H9 (cell line): ENCODE results near the gene TFAM. TPM values are rescaled to one million over a fixed set of nuclear protein-coding genes. Genes with fewer than 3 reads are reported as not detected.

Experiments
- DNase-seq: peaks from one replicate; pipeline ENCODE4 v3.0.0-alpha.2; 2017
- H2AFZ ChIP-seq: one replicate; pipeline ENCODE4 v1.6.1; 2013; ENCODE audit warnings: mild to moderate bottlenecking, low read length, control low read depth, moderate library complexity
- H2AK5ac ChIP-seq: 2 replicates; pipeline ENCODE4 v1.6.1; 2013; ENCODE audit warnings: low read length, control low read depth, mixed read lengths; ENCODE audit not compliant: insufficient read length
- H2BK120ac ChIP-seq: one replicate; pipeline ENCODE4 v1.6.1; 2013; ENCODE audit warnings: low read depth, mild to moderate bottlenecking, low read length, control low read depth, inconsistent platforms; ENCODE audit not compliant: poor library complexity, severe bottlenecking
- H2BK12ac ChIP-seq: 2 replicates; pipeline ENCODE4 v1.6.1; 2013; ENCODE audit warnings: low read length, control low read depth, mixed read lengths, low read depth; ENCODE audit not compliant: insufficient read length
- H2BK15ac ChIP-seq: 2 replicates; pipeline ENCODE4 v1.6.1; 2013; ENCODE audit warnings: low read depth, low read length, control low read depth
- H2BK20ac ChIP-seq: one replicate; pipeline ENCODE4 v1.6.1; 2013; ENCODE audit warnings: low read depth, mild to moderate bottlenecking, low read length, control low read depth, inconsistent platforms; ENCODE audit not compliant: poor library complexity, severe bottlenecking
- H2BK5ac ChIP-seq: 2 replicates; pipeline ENCODE4 v1.6.1; 2013; ENCODE audit warnings: low read length, control low read depth, mixed read lengths; ENCODE audit not compliant: insufficient read length
- H3K14ac ChIP-seq: 2 replicates; pipeline ENCODE4 v1.6.1; 2013; ENCODE audit warnings: low read length, control low read depth; ENCODE audit not compliant: insufficient read depth
- H3K18ac ChIP-seq: 2 replicates; pipeline ENCODE4 v1.6.1; 2013; ENCODE audit warnings: low read depth, mild to moderate bottlenecking, mixed read lengths, low read length, control low read depth; ENCODE audit not compliant: insufficient read length
- H3K23ac ChIP-seq: 2 replicates; pipeline ENCODE4 v1.6.1; 2013; ENCODE audit warnings: low read length, control low read depth, mixed read lengths, low read depth; ENCODE audit not compliant: insufficient read length
- H3K23me2 ChIP-seq: 2 replicates; pipeline ENCODE4 v1.6.1; 2013; ENCODE audit warnings: low read depth, mild to moderate bottlenecking, mixed read lengths, low read length, control low read depth; ENCODE audit not compliant: insufficient read length, poor library complexity, severe bottlenecking
- H3K27ac ChIP-seq: 2 replicates; pipeline ENCODE4 v1.5.1; 2013; ENCODE audit warnings: low read length, control low read depth, mixed read lengths, low read depth; ENCODE audit not compliant: insufficient read length
- H3K27me3 ChIP-seq: 2 replicates; pipeline ENCODE4 v1.6.1; 2013; ENCODE audit warnings: low read length, control low read depth, inconsistent platforms; ENCODE audit not compliant: insufficient read depth
- H3K4ac ChIP-seq: 2 replicates; pipeline ENCODE4 v1.6.1; 2013; ENCODE audit warnings: low read depth, mild to moderate bottlenecking, control low read depth, inconsistent platforms, low read length, moderate library complexity
- H3K4me1 ChIP-seq: 2 replicates; pipeline ENCODE4 v1.6.1; 2013; ENCODE audit warnings: low read length, control low read depth, inconsistent platforms; ENCODE audit not compliant: insufficient read depth
- H3K4me2 ChIP-seq: 2 replicates; pipeline ENCODE4 v1.6.1; 2013; ENCODE audit warnings: low read length, control low read depth, mixed read lengths; ENCODE audit not compliant: insufficient read length, insufficient read depth
- H3K56ac ChIP-seq: 2 replicates; pipeline ENCODE4 v1.6.1; 2013; ENCODE audit warnings: low read depth, mild to moderate bottlenecking, mixed read lengths, low read length, control low read depth; ENCODE audit not compliant: insufficient read length
- H3K79me1 ChIP-seq: 2 replicates; pipeline ENCODE4 v1.6.1; 2013; ENCODE audit warnings: low read depth, mild to moderate bottlenecking, moderate library complexity, low read length, control low read depth, inconsistent platforms; ENCODE audit not compliant: insufficient read depth, poor library complexity, severe bottlenecking
- H3K79me2 ChIP-seq: 2 replicates; pipeline ENCODE4 v1.6.1; 2013; ENCODE audit warnings: low read length, control low read depth, inconsistent platforms; ENCODE audit not compliant: insufficient read depth
- H3K9ac ChIP-seq: 2 replicates; pipeline ENCODE4 v1.6.1; 2013; ENCODE audit warnings: low read length, control low read depth, mixed read lengths; ENCODE audit not compliant: insufficient read length; ENCODE audit errors: extremely low read depth
- H3K9me3 ChIP-seq: one replicate; pipeline ENCODE4 v1.6.1; 2013; ENCODE audit warnings: low read depth, low read length, inconsistent platforms; ENCODE audit not compliant: control insufficient read depth
- H3T11ph ChIP-seq: one replicate; pipeline ENCODE4 v1.6.1; 2013; ENCODE audit warnings: mild to moderate bottlenecking, low read length, control low read depth, inconsistent platforms
- H4K20me1 ChIP-seq: one replicate; pipeline ENCODE4 v1.6.1; 2013; ENCODE audit not compliant: control insufficient read depth, insufficient read length, insufficient read depth
- H4K5ac ChIP-seq: 2 replicates; pipeline ENCODE4 v1.6.1; 2013; ENCODE audit warnings: low read depth, mild to moderate bottlenecking, mixed read lengths, low read length, control low read depth; ENCODE audit not compliant: insufficient read length
- H4K8ac ChIP-seq: replicated peaks from 2 replicates; pipeline ENCODE4 v1.6.1; 2013; ENCODE audit warnings: low read length, control low read depth, mixed read lengths, low read depth; ENCODE audit not compliant: insufficient read length
- H4K91ac ChIP-seq: 2 replicates; pipeline ENCODE4 v1.6.1; 2013; ENCODE audit warnings: low read depth, mild to moderate bottlenecking, moderate library complexity, mixed read lengths, low read length, control low read depth; ENCODE audit not compliant: insufficient read length
- H3K27ac Mint-ChIP-seq, 3 experiments: 2 replicates in 2 of 3; 3 replicates in 1 of 3; pipeline ENCODE4 v1.8.0; 2020 to 2021; ENCODE audit warnings: mixed read lengths in 3 of 3, mild to moderate bottlenecking in 1 of 3, moderate library complexity in 1 of 3
- H3K27me3 Mint-ChIP-seq: 2 replicates; pipeline ENCODE4 v1.8.0; 2021; ENCODE audit warnings: low read depth, mild to moderate bottlenecking, moderate library complexity, mixed read lengths
- H3K36me3 Mint-ChIP-seq, 3 experiments: 2 replicates in 2 of 3; 3 replicates in 1 of 3; pipeline ENCODE4 v1.8.0; 2020 to 2021; ENCODE audit warnings: low read depth in 3 of 3, mixed read lengths in 3 of 3; ENCODE audit not compliant: insufficient read depth in 1 of 3
- H3K4me1 Mint-ChIP-seq, 2 experiments: 2 replicates each; pipeline ENCODE4 v1.8.0; 2020; ENCODE audit warnings: mixed read lengths in 2 of 2
- H3K4me3 Mint-ChIP-seq, 2 experiments: 2 replicates in 1 of 2; 3 replicates in 1 of 2; pipeline ENCODE4 v1.8.0; 2020 to 2021; ENCODE audit warnings: mild to moderate bottlenecking in 2 of 2, mixed read lengths in 2 of 2, moderate library complexity in 1 of 2
- H3K9me3 Mint-ChIP-seq, 2 experiments: 2 replicates in 1 of 2; 3 replicates in 1 of 2; pipeline ENCODE4 v1.8.0; 2020; ENCODE audit warnings: mild to moderate bottlenecking in 2 of 2, mixed read lengths in 2 of 2, moderate library complexity in 1 of 2
- CTCF ChIP-seq: fragments of 200-600 bp; sonication (generic); conservative IDR thresholded peaks from 3 replicates; pipeline ENCODE4 v1.8.0; 2021; ENCODE audit warnings: antibody characterized with exemption, mild to moderate bottlenecking
- WGBS: extraction: QIAGEN DNeasy Blood & Tissue Kit; methylation state at CpG from one replicate; pipeline ENCODE4 v1.1.7; 2013; ENCODE audit warnings: missing lambda C conversion rate, low lambda C conversion rate, mixed read lengths; ENCODE audit not compliant: insufficient read length; ENCODE audit errors: extremely low coverage; 5-methylcytosine and 5-hydroxymethylcytosine counted together
- total RNA-seq: library from RNA; stranded (reverse); gene quantifications from 2 replicates; pipeline ENCODE4 v1.2.1, GENCODE V29; 2021

The TFAM gene
- total RNA-seq, 1 experiment from 2014 or later: 144 TPM

- Mint-ChIP-seq H3K27me3 (no peaks in the 10 kb centered on the region), H3K4me1 (peaks cover 0 to 11% of the 10 kb centered on the region in 2 experiments; a peak in 2 of 4 replicates), H3K36me3 (no peaks in the 10 kb centered on the region), H3K9me3 (no peaks in the 10 kb centered on the region), H3K4me3 (no peak overlapping the region), H3K27ac (no peak overlapping the region)
- Histone ChIP-seq H3K4me2 (no peak overlapping the region), H4K91ac (no peak overlapping the region), H3K4ac (no peak overlapping the region), H2AFZ (no peak overlapping the region), H3K9me3 (no peaks in the 10 kb centered on the region), H3K23me2 (no peaks in the 10 kb centered on the region), H3K79me2 (no peaks in the 10 kb centered on the region), H3K18ac (no peak overlapping the region), H2BK12ac (no peak overlapping the region), H3K56ac (no peak overlapping the region), H4K20me1 (no peaks in the 10 kb centered on the region), H2AK5ac (no peak overlapping the region), H3K79me1 (no peaks in the 10 kb centered on the region), H2BK5ac (no peak overlapping the region), H3K27me3 (no peaks in the 10 kb centered on the region), H4K8ac (no peak overlapping the region), H3K14ac (no peak overlapping the region), H3K23ac (no peak overlapping the region), H3T11ph (no peak overlapping the region), H2BK15ac (no peak overlapping the region), H3K4me1 (no peaks in the 10 kb centered on the region; the same call in 1 of the 2 replicates), H3K9ac (no peak overlapping the region), H4K5ac (no peak overlapping the region), H3K27ac (no peak overlapping the region), H2BK20ac (no peak overlapping the region), H2BK120ac (no peak overlapping the region)
- no peak for DNase-seq
- TF ChIP-seq CTCF: no peak
- WGBS: no CpG with 5 or more reads among the region's 4 CpGs
Measured at GRCh38 chr10:58358314-58358933, 26.8 kb upstream of the TFAM start.
